ENCODE results near the gene IGFBPL1. TPM values are rescaled to one million over a fixed set of nuclear protein-coding genes. Genes with fewer than 3 reads are reported as not detected.

IGFBPL1 gene
- polyA plus RNA-seq, 1 donor (not counting 4 experiments of a cell fraction or from before 2014, with no cell fraction given) = not detected

GRCh38 chr9:38370176-38370575 lies 54.1 kb downstream of the IGFBPL1 start:
- dilution Hi-C loops (cut with MboI; ENCODE audit: extremely low pct_ligation_motif_present, low sequenced_read_pairs) = no loop called here
- H3K9me3 ChIP-seq (ENCODE audit: control insufficient read depth, low read depth, low read length) = no peaks in the 10 kb centered on the region
- H3K4me1 ChIP-seq (ENCODE audit: control insufficient read depth, extremely low read depth, insufficient read depth, low read length) = no peaks in the 10 kb centered on the region
- no peak overlapping the region for H3K4me2 ChIP-seq (ENCODE audit: control insufficient read depth, extremely low read depth, insufficient read depth, low read depth, low read length)
- no peaks in the 10 kb centered on the region for H3K79me2 ChIP-seq (ENCODE audit: control insufficient read depth, insufficient read depth, low read length)
- H3K9me1 ChIP-seq (ENCODE audit: control insufficient read depth, extremely low read depth, insufficient read depth, low read length) = no peaks in the 10 kb centered on the region
- TF ChIP-seq CTCF (optimal IDR thresholded peaks at IDR 0.05 in 1 of 3, IDR thresholded peaks at IDR 0.05 in 1 of 3, conservative IDR thresholded peaks at IDR 0.05 in 1 of 3; ENCODE audit: extremely low read depth in 1 of 3, insufficient read depth in 2 of 3, low read length in 3 of 3) = no peak
- TF ChIP-seq EZH2 (IDR thresholded peaks at IDR 0.05; ENCODE audit: low read length) = no peak
- no peak for DNase-seq (ENCODE audit: low read depth, low spot score)
- FAIRE-seq = no peak
- H2AFZ ChIP-seq (ENCODE audit: control insufficient read depth, low read length) = no peak overlapping the region
- H3K27me3 ChIP-seq (ENCODE audit: control insufficient read depth, extremely low read depth, insufficient read depth, low read length) = peaks cover 7% of the 10 kb centered on the region
- H3K9ac ChIP-seq (ENCODE audit: control insufficient read depth, extremely low read depth, insufficient read depth, low read length) = no peak overlapping the region
- no peak overlapping the region for H3K27ac ChIP-seq (ENCODE audit: control insufficient read depth, insufficient read depth, low read length)
- no peaks in the 10 kb centered on the region for H3K36me3 ChIP-seq (ENCODE audit: control insufficient read depth in 2 of 2, extremely low read depth in 1 of 2, insufficient read depth in 2 of 2, low read length in 2 of 2)
- no peaks in the 10 kb centered on the region for H4K20me1 ChIP-seq (ENCODE audit: control insufficient read depth, extremely low read depth, insufficient read depth, low read length)
- no peak overlapping the region for H3K4me3 ChIP-seq (ENCODE audit: control insufficient read depth in 2 of 3, extremely low read depth in 1 of 3, insufficient read depth in 2 of 3, low read depth in 1 of 3, low read length in 3 of 3)

GRCh38 chr9:38368731-38369130 lies 55.5 kb downstream of the IGFBPL1 start:
- H3K4me2 ChIP-seq (ENCODE audit: control insufficient read depth, extremely low read depth, insufficient read depth, low read depth, low read length) = no peak overlapping the region
- no peaks in the 10 kb centered on the region for H3K4me1 ChIP-seq (ENCODE audit: control insufficient read depth, extremely low read depth, insufficient read depth, low read length)
- H3K27ac ChIP-seq (ENCODE audit: control insufficient read depth, insufficient read depth, low read length) = no peak overlapping the region
- no peak for DNase-seq (ENCODE audit: low read depth, low spot score)
- FAIRE-seq = no peak
- H3K27me3 ChIP-seq (ENCODE audit: control insufficient read depth, extremely low read depth, insufficient read depth, low read length) = peaks cover 10% of the 10 kb centered on the region
- H3K9ac ChIP-seq (ENCODE audit: control insufficient read depth, extremely low read depth, insufficient read depth, low read length) = no peak overlapping the region
- no peaks in the 10 kb centered on the region for H3K36me3 ChIP-seq (ENCODE audit: control insufficient read depth in 2 of 2, extremely low read depth in 1 of 2, insufficient read depth in 2 of 2, low read length in 2 of 2)
- no peak overlapping the region for H3K4me3 ChIP-seq (ENCODE audit: control insufficient read depth in 2 of 3, extremely low read depth in 1 of 3, insufficient read depth in 2 of 3, low read depth in 1 of 3, low read length in 3 of 3)
- H3K9me1 ChIP-seq (ENCODE audit: control insufficient read depth, extremely low read depth, insufficient read depth, low read length) = no peaks in the 10 kb centered on the region
- no peaks in the 10 kb centered on the region for H3K9me3 ChIP-seq (ENCODE audit: control insufficient read depth, low read depth, low read length)
- no peak overlapping the region for H2AFZ ChIP-seq (ENCODE audit: control insufficient read depth, low read length)
- no peak for TF ChIP-seq CTCF (optimal IDR thresholded peaks at IDR 0.05 in 1 of 3, IDR thresholded peaks at IDR 0.05 in 1 of 3, conservative IDR thresholded peaks at IDR 0.05 in 1 of 3; ENCODE audit: extremely low read depth in 1 of 3, insufficient read depth in 2 of 3, low read length in 3 of 3)
- no peak for TF ChIP-seq EZH2 (IDR thresholded peaks at IDR 0.05; ENCODE audit: low read length)
- H3K79me2 ChIP-seq (ENCODE audit: control insufficient read depth, insufficient read depth, low read length) = no peaks in the 10 kb centered on the region
- H4K20me1 ChIP-seq (ENCODE audit: control insufficient read depth, extremely low read depth, insufficient read depth, low read length) = no peaks in the 10 kb centered on the region
- dilution Hi-C loops (cut with MboI; ENCODE audit: extremely low pct_ligation_motif_present, low sequenced_read_pairs) = no loop called here

Measured in keratinocyte (primary cell).